Jurkat, Clone E6-1 (cell line): ENCODE results near the gene ZNF804B.

Source experiments
- DNase-seq: peaks from one replicate; pipeline ENCODE4 v3.0.0-alpha.2; 2011; ENCODE audit warnings: low read depth, low spot score
- H3K4me3 ChIP-seq: 2 replicates; pipeline ENCODE4 v1.5.1; 2011; ENCODE audit warnings: mild to moderate bottlenecking, low read length, control low read depth, moderate library complexity

The ZNF804B gene

GRCh38 chr7:88942815-88943501 is 183.5 kb downstream of the ZNF804B start:
- no peak overlapping the region for H3K4me3 ChIP-seq
- no peak for DNase-seq

GRCh38 chr7:88951826-88952225 is 192.3 kb downstream of the ZNF804B start:
- no peak for DNase-seq
- H3K4me3 ChIP-seq, result no peak overlapping the region

GRCh38 chr7:88964418-88964817 is 204.9 kb downstream of the ZNF804B start:
- no peak for DNase-seq
- no peak overlapping the region for H3K4me3 ChIP-seq

- DNase-seq, result no peak
- H3K4me3 ChIP-seq, result no peak overlapping the region
These were observed 205.9 kb downstream of the ZNF804B start for GRCh38 chr7:88965371-88965770.

GRCh38 chr7:88967432-88967831 is 207.9 kb downstream of the ZNF804B start:
- no peak overlapping the region for H3K4me3 ChIP-seq
- DNase-seq, result no peak

GRCh38 chr7:88969167-88969566 is 209.7 kb downstream of the ZNF804B start:
- H3K4me3 ChIP-seq, result no peak overlapping the region
- no peak for DNase-seq

- H3K4me3 ChIP-seq, result no peak overlapping the region
- no peak for DNase-seq
These were observed 225.8 kb downstream of the ZNF804B start for GRCh38 chr7:88985295-88985694.

- no peak overlapping the region for H3K4me3 ChIP-seq
- no peak for DNase-seq
These were observed 241.8 kb downstream of the ZNF804B start for GRCh38 chr7:89001306-89001705.

- peak overlapping the region; percentile 11 for H3K4me3 ChIP-seq
- no peak for DNase-seq
These were observed 243.8 kb downstream of the ZNF804B start for GRCh38 chr7:89002981-89003956.

- DNase-seq, result no peak
- H3K4me3 ChIP-seq, result no peak overlapping the region
These were observed 252.5 kb downstream of the ZNF804B start for GRCh38 chr7:89012016-89012415.

GRCh38 chr7:89017695-89018094 is 258.2 kb downstream of the ZNF804B start:
- H3K4me3 ChIP-seq, result no peak overlapping the region
- DNase-seq, result no peak

- no peak overlapping the region for H3K4me3 ChIP-seq
- DNase-seq, result no peak
These were observed 262.2 kb downstream of the ZNF804B start for GRCh38 chr7:89021741-89022140.

GRCh38 chr7:89023206-89023605 is 263.7 kb downstream of the ZNF804B start:
- H3K4me3 ChIP-seq, result no peak overlapping the region
- no peak for DNase-seq

- DNase-seq, result no peak
- no peak overlapping the region for H3K4me3 ChIP-seq
These were observed 264.4 kb downstream of the ZNF804B start for GRCh38 chr7:89023877-89024276.

GRCh38 chr7:89027781-89028180 is 268.3 kb downstream of the ZNF804B start:
- H3K4me3 ChIP-seq, result no peak overlapping the region
- no peak for DNase-seq

GRCh38 chr7:89028319-89028718 is 268.8 kb downstream of the ZNF804B start:
- H3K4me3 ChIP-seq, result no peak overlapping the region
- DNase-seq, result no peak

- H3K4me3 ChIP-seq, result no peak overlapping the region
- no peak for DNase-seq
These were observed 270.4 kb downstream of the ZNF804B start for GRCh38 chr7:89029864-89030263.

GRCh38 chr7:89041240-89041639 is 281.7 kb downstream of the ZNF804B start:
- DNase-seq, result no peak
- no peak overlapping the region for H3K4me3 ChIP-seq

GRCh38 chr7:89042940-89043339 is 283.4 kb downstream of the ZNF804B start:
- no peak for DNase-seq

GRCh38 chr7:89049043-89049442 is 289.5 kb downstream of the ZNF804B start:
- DNase-seq, result no peak
- H3K4me3 ChIP-seq, result no peak overlapping the region

More at GRCh38 chr7:89042940-89043339, 283.4 kb downstream of the ZNF804B start:
- H3K4me3 ChIP-seq, result no peak overlapping the region
